HG03064 (cell line): ENCODE data around the gene ABHD16A.

Experiments used
- ATAC-seq: cut with Tn5 transposase; IDR thresholded peaks from one replicate; pipeline ENCODE4 v1.9.1; 2021; ENCODE audit warnings: low read depth; ENCODE audit not compliant: unreplicated experiment

The ABHD16A gene

GRCh38 chr6:31691078-31691463, 12.1 kb downstream of the ABHD16A start:
- no peak for ATAC-seq

GRCh38 chr6:31690231-31691077, 12.7 kb downstream of the ABHD16A start:
- ATAC-seq, result no peak

- ATAC-seq, result no peak
Measured at GRCh38 chr6:31689249-31690110, 13.6 kb downstream of the ABHD16A start.

GRCh38 chr6:31687860-31688693, 15.0 kb downstream of the ABHD16A start:
- no peak for ATAC-seq

GRCh38 chr6:31687321-31687720, 15.8 kb downstream of the ABHD16A start:
- ATAC-seq, result no peak

GRCh38 chr6:31686483-31686882, 16.6 kb downstream of the ABHD16A start:
- no peak for ATAC-seq

GRCh38 chr6:31683591-31683990, 19.5 kb downstream of the ABHD16A start:
- ATAC-seq, result no peak

- no peak for ATAC-seq
Measured at GRCh38 chr6:31681135-31681671, 21.9 kb downstream of the ABHD16A start.

- ATAC-seq, result no peak
Measured at GRCh38 chr6:31680226-31681134, 22.6 kb downstream of the ABHD16A start, which contains the start of gene LY6G5C. TSS of gene LY6G5C (minus strand) at chr6:31681067. CDS start at chr6:31680373, 694 bp downstream.

GRCh38 chr6:31677955-31678354, 25.2 kb downstream of the ABHD16A start:
- ATAC-seq, result no peak

- ATAC-seq, result no peak
Measured at GRCh38 chr6:31676904-31677303, 26.2 kb downstream of the ABHD16A start.

GRCh38 chr6:31676322-31676903, 26.7 kb downstream of the ABHD16A start:
- ATAC-seq, result no peak

GRCh38 chr6:31669676-31670075, 33.4 kb downstream of the ABHD16A start, which contains the start of gene LY6G5B:
TSS of gene LY6G5B (plus strand) at chr6:31669976. CDS start at chr6:31670951, 975 bp downstream.
- ATAC-seq, result no peak

GRCh38 chr6:31666337-31666965, 36.7 kb downstream of the ABHD16A start:
- ATAC-seq, result no peak

GRCh38 chr6:31665501-31666336, 37.4 kb downstream of the ABHD16A start, which contains the start of gene CSNK2B:
TSS of gene CSNK2B (plus strand) at chr6:31666080. CDS start at chr6:31666832, 752 bp downstream.
- peak; percentile 57 for ATAC-seq

GRCh38 chr6:31664790-31665500, 38.2 kb downstream of the ABHD16A start, which contains the start of gene GPANK1:
TSS of gene GPANK1 (minus strand) at chr6:31664997. CDS start at chr6:31664478, 519 bp downstream.
- ATAC-seq, result no peak
